ENCODE measurements around the gene RBM12.

The RBM12 gene

GRCh38 chr20:35619196-35620095 is 45.3 kb downstream of the RBM12 start:
- FAIRE-seq, result no peak

GRCh38 chr20:35618263-35619131 is 46.2 kb downstream of the RBM12 start:
- no peak for FAIRE-seq

- FAIRE-seq, result no peak
These were observed 47.1 kb downstream of the RBM12 start for GRCh38 chr20:35617397-35618262.

GRCh38 chr20:35616465-35617396 is 48.0 kb downstream of the RBM12 start:
- no peak for FAIRE-seq

GRCh38 chr20:35615667-35616464 is 48.8 kb downstream of the RBM12 start, which contains the start of gene SPAG4:
TSS of gene SPAG4 (plus strand) at chr20:35615829. CDS start at chr20:35616004, 175 bp downstream.
- FAIRE-seq, result no peak

- no peak for FAIRE-seq
These were observed 53.2 kb downstream of the RBM12 start for GRCh38 chr20:35611482-35611881.

- FAIRE-seq, result no peak
These were observed 53.8 kb downstream of the RBM12 start for GRCh38 chr20:35610833-35611427.

GRCh38 chr20:35607003-35607735 is 57.5 kb downstream of the RBM12 start:
- FAIRE-seq, result no peak

GRCh38 chr20:35606127-35606526 is 58.6 kb downstream of the RBM12 start:
- FAIRE-seq, result no peak

- FAIRE-seq, result no peak
These were observed 60.3 kb downstream of the RBM12 start for GRCh38 chr20:35604449-35604747.

- no peak for FAIRE-seq
These were observed 60.8 kb downstream of the RBM12 start for GRCh38 chr20:35603695-35604448.

GRCh38 chr20:35602851-35603495 is 61.7 kb downstream of the RBM12 start:
- no peak for FAIRE-seq

GRCh38 chr20:35601990-35602389 is 62.7 kb downstream of the RBM12 start:
- FAIRE-seq, result no peak

GRCh38 chr20:35600993-35601973 is 63.4 kb downstream of the RBM12 start:
- no peak for FAIRE-seq

- FAIRE-seq, result no peak
These were observed 64.3 kb downstream of the RBM12 start for GRCh38 chr20:35600176-35600992.

GRCh38 chr20:35599776-35600120 is 65.0 kb downstream of the RBM12 start:
- no peak for FAIRE-seq
